ENCODE measurements around the gene PATZ1. TPM values are rescaled to one million over a fixed set of nuclear protein-coding genes. Genes with fewer than 3 reads are reported as not detected.

PATZ1 gene
- total and polyA plus RNA-seq, 12 donors: 9.2 to 34.8 (median 25.1) TPM

GRCh38 chr22:31286360-31287255 lies 59.5 kb downstream of the PATZ1 start:
- H3K4me1 ChIP-seq (replicated peaks in 1 of 2): peaks cover 35 to 52% of the 10 kb centered on the region in 2 donors
- H3K27ac ChIP-seq: peak overlapping the region in 4 of 5 donors; percentile 52 to 96 (median 91)
- H3K9me3 ChIP-seq (replicated peaks in 1 of 3): no peaks in the 10 kb centered on the region
- no peak overlapping the region for H3K4me3 ChIP-seq
- no peak for TF ChIP-seq POLR2A (IDR thresholded peaks at IDR 0.05)
- no peak for TF ChIP-seq CTCF (IDR thresholded peaks at IDR 0.05)
- 73 to 78% (median 73%) methylated on average over 8 of the region's 8 CpGs for WGBS, 4 donors
- DNase-seq: peak in 5 of 7 donors; percentile 41 to 72 (median 57)
- peaks cover 0 to 80% of the 10 kb centered on the region in 2 donors for H3K36me3 ChIP-seq (replicated peaks in 1 of 2)
- H3K27me3 ChIP-seq: no peaks in the 10 kb centered on the region
- intact Hi-C loops (cut with DNase I): no loop called here

DNA sequence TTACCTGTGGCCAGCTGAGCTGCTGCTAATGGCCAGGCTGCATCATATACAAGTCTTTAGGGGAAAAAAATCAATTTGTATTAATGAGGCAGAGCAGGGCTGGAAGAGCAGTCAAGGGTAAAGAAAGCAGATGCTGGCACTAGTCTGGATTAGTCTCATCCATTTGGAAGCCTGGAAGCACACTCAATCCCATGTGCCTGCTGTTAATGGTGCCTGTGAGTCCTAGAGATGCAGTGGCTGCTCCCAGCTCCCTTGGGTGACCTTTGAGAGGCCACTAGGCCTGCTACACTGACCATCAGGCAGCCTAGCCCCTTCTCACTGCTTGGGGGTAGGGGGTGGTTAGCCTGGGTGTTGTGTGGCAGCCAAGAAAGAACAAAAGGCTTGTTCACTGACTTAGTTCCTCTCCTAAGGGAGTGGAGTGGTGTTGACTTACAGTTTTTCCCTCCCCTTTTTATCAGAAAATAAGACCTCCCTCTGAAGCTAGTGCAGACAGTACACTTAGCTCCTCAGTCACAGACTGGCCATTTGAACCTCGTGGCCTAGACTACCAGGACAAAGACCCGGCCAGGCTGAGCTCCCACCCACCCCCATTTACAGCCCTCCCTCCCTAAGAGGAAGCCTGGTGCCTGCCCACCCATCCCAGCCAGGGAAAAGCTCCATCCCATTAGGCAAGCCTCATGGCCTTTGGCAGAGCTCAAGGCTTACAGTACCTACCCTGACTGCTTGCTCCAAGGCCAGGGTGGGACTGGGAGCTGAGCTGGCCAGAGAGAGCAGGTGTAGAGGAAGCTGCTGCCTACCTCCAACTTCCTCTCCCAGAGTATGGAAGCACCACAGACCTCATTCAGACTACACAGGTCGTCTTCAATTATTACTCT lies 61.6 kb downstream of the PATZ1 start:
- Histone ChIP-seq H3K4me3 (no peak overlapping the region), H3K27ac (peak overlapping the region in 3 of 5 donors; percentile 3 to 96 (median 46)), H3K36me3 (replicated peaks in 1 of 2) (peaks cover 0 to 97% of the 10 kb centered on the region in 2 donors), H3K9me3 (replicated peaks in 1 of 3) (no peaks in the 10 kb centered on the region), H3K4me1 (replicated peaks in 1 of 2) (peaks cover 26 to 43% of the 10 kb centered on the region in 2 donors), H3K27me3 (no peaks in the 10 kb centered on the region)
- intact Hi-C loops (cut with DNase I): no loop called here
- no peak for TF ChIP-seq CTCF (IDR thresholded peaks at IDR 0.05)
- no peak for TF ChIP-seq POLR2A (IDR thresholded peaks at IDR 0.05)
- 38 to 54% (median 47%) methylated on average over 3 of the region's 3 CpGs for WGBS, 4 donors
- DNase-seq: peak in 2 of 7 donors; percentile 31 to 52

DNA sequence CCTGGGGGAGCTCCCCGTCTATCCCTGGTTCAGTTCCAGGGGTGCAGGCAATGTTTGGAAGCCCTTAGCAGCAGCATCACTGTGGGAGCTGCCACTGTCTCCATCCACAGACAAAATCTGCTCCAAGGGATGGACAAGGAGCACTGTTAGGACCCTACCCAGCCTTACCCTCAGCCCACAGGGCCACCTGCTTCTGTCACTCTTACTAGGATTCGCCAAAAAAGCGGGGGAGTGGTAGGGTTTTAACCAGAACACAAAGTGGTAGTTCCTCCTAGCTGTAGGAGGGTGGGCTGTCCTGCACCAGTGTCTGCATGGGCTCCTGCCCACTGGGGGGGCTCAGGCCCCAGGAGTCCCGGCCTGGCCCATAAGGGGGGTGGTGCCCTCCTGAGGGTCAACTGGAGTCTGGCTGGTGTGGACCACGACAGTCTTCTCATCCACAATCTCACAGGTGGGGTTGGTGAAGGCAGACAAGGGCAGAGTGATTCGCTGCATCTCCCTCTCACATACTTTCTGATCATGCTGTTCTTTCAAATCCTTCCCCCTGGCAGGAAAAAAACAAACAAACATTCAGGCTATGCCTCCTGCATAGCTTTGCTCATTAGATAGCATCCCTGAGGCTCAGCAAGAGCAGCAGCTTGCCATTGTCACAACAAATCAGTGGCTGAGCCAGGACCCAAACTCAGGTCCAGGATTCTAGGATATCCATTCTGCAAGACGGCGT lies 63.2 kb downstream of the PATZ1 start:
- no peak for TF ChIP-seq CTCF (IDR thresholded peaks at IDR 0.05)
- TF ChIP-seq POLR2A (IDR thresholded peaks at IDR 0.05): no peak
- Histone ChIP-seq H3K36me3 (replicated peaks in 1 of 2) (peaks cover 0 to 94% of the 10 kb centered on the region in 2 donors), H3K9me3 (replicated peaks in 1 of 3) (no peaks in the 10 kb centered on the region), H3K4me1 (replicated peaks in 1 of 2) (peaks cover 9 to 27% of the 10 kb centered on the region in 2 donors), H3K4me3 (no peak overlapping the region), H3K27me3 (no peaks in the 10 kb centered on the region), H3K27ac (peak overlapping the region in 1 of 5 donors; percentile 72)
- peak in 2 of 7 donors; percentile 23 to 53 for DNase-seq
- intact Hi-C loops (cut with DNase I): no loop called here
- 74 to 89% (median 81%) methylated on average over 3 to 8 of the region's 8 CpGs for WGBS, 4 donors
